Measurements from ENCODE around the gene EEF1AKMT3.

- TF ChIP-seq CTCF (IDR thresholded peaks at IDR 0.05; ENCODE audit: low read depth, low read length, missing input control) (peak; percentile 78), RXRA (IDR thresholded peaks at IDR 0.05) (no peak), SP1 (IDR thresholded peaks at IDR 0.05) (no peak), ZBTB33 (IDR thresholded peaks at IDR 0.05) (no peak), RAD21 (IDR thresholded peaks at IDR 0.05) (peak; percentile 82 to 91), ATF3 (IDR thresholded peaks at IDR 0.05) (no peak), JUND (IDR thresholded peaks at IDR 0.05) (no peak), MAX (IDR thresholded peaks at IDR 0.05) (no peak)
Measured at GRCh38 chr12:57803319-57803893, 31.0 kb downstream of the EEF1AKMT3 start.

Measured in liver (tissue), 3 donors.